Stimulated activated CD8-positive, alpha-beta memory T cell treated with anti-CD3 and anti-CD28 coated beads, Interleukin-15, amount 100 ng/mL, for 24 hours (primary cell): ENCODE results near the gene MALAT1.

ENCODE experiments used
- DNase-seq: peaks from one replicate; pipeline ENCODE4 v3.0.0-alpha.2; 2020; ENCODE audit warnings: low read depth

MALAT1 gene

GRCh38 chr11:65479184-65480145 lies 19.4 kb upstream of the MALAT1 start:
- DNase-seq, result no peak

- no peak for DNase-seq
Observed at GRCh38 chr11:65482306-65482850, 16.5 kb upstream of the MALAT1 start.

- no peak for DNase-seq
Observed at GRCh38 chr11:65485920-65486219, 13.0 kb upstream of the MALAT1 start.

- DNase-seq, result no peak
Observed at GRCh38 chr11:65486570-65487466, 12.0 kb upstream of the MALAT1 start.

- DNase-seq, result no peak
Observed at GRCh38 chr11:65487467-65488272, 11.2 kb upstream of the MALAT1 start.

- no peak for DNase-seq
Observed at GRCh38 chr11:65488273-65489034, 10.4 kb upstream of the MALAT1 start.

GRCh38 chr11:65489035-65489705 lies 9.7 kb upstream of the MALAT1 start:
- DNase-seq, result no peak

- no peak for DNase-seq
Observed at GRCh38 chr11:65489706-65490320, 9.0 kb upstream of the MALAT1 start.

- no peak for DNase-seq
Observed at GRCh38 chr11:65491163-65491465, 7.7 kb upstream of the MALAT1 start.

- DNase-seq, result no peak
Observed at GRCh38 chr11:65491614-65492386, 7.0 kb upstream of the MALAT1 start.

GRCh38 chr11:65492387-65492636 lies 6.5 kb upstream of the MALAT1 start:
- DNase-seq, result no peak

GRCh38 chr11:65492637-65493366 lies 6.0 kb upstream of the MALAT1 start:
- no peak for DNase-seq

- DNase-seq, result no peak
Observed at GRCh38 chr11:65493367-65494176, 5.3 kb upstream of the MALAT1 start.

- no peak for DNase-seq
Observed at GRCh38 chr11:65496304-65497140, 2.3 kb upstream of the MALAT1 start.

GRCh38 chr11:65497141-65498041 lies 1.5 kb upstream of the MALAT1 start:
- peak; percentile 98 for DNase-seq

- DNase-seq, result no peak
Observed at GRCh38 chr11:65498042-65498726, 661 bp upstream of the MALAT1 start.
